Measurements from ENCODE around the gene SEMA4A.
A peak's percentile ranks its signal among the peaks of the same experiment; 100 is the strongest.

Gene SEMA4A

GRCh38 chr1:156144742-156145141 lies 8.6 kb upstream of the SEMA4A start:
- TF ChIP-seq POLR2A (IDR thresholded peaks at IDR 0.05; ENCODE audit: low read depth, low read length) (no peak), POLR2AphosphoS5 (IDR thresholded peaks at IDR 0.05; ENCODE audit: low read depth, low read length) (no peak)
- DNase-seq (ENCODE audit: insufficient read length) (no peak), FAIRE-seq (no peak)

- TF ChIP-seq TAF1 (IDR thresholded peaks at IDR 0.05; ENCODE audit: borderline replicate concordance, low read depth, low read length) (no peak), POLR2A (IDR thresholded peaks at IDR 0.05; ENCODE audit: low read depth, low read length) (no peak), POLR2AphosphoS5 (IDR thresholded peaks at IDR 0.05; ENCODE audit: low read depth, low read length) (no peak)
- DNase-seq (ENCODE audit: insufficient read length) (no peak), FAIRE-seq (no peak)
These were observed 7.8 kb upstream of the SEMA4A start for GRCh38 chr1:156145650-156146019.

- TF ChIP-seq POLR2A (IDR thresholded peaks at IDR 0.05; ENCODE audit: low read depth, low read length) (no peak), POLR2AphosphoS5 (IDR thresholded peaks at IDR 0.05; ENCODE audit: low read depth, low read length) (no peak), TAF1 (IDR thresholded peaks at IDR 0.05; ENCODE audit: borderline replicate concordance, low read depth, low read length) (no peak)
- peak; percentile 88 for FAIRE-seq
- peak; percentile 49 for DNase-seq (ENCODE audit: insufficient read length)
These were observed 7.2 kb upstream of the SEMA4A start for GRCh38 chr1:156146020-156146768.

- TF ChIP-seq TAF1 (IDR thresholded peaks at IDR 0.05; ENCODE audit: borderline replicate concordance, low read depth, low read length) (no peak), POLR2A (IDR thresholded peaks at IDR 0.05; ENCODE audit: low read depth, low read length) (no peak), POLR2AphosphoS5 (IDR thresholded peaks at IDR 0.05; ENCODE audit: low read depth, low read length) (no peak)
- FAIRE-seq (peak; percentile 54), DNase-seq (ENCODE audit: insufficient read length) (no peak)
These were observed 6.5 kb upstream of the SEMA4A start for GRCh38 chr1:156146769-156147405.

GRCh38 chr1:156148216-156148615 lies 5.2 kb upstream of the SEMA4A start:
- DNase-seq (ENCODE audit: insufficient read length) (no peak), FAIRE-seq (peak; percentile 94)
- TF ChIP-seq TAF1 (IDR thresholded peaks at IDR 0.05; ENCODE audit: borderline replicate concordance, low read depth, low read length) (no peak), POLR2A (IDR thresholded peaks at IDR 0.05; ENCODE audit: low read depth, low read length) (no peak), POLR2AphosphoS5 (IDR thresholded peaks at IDR 0.05; ENCODE audit: low read depth, low read length) (no peak)

GRCh38 chr1:156149374-156150332 lies 3.7 kb upstream of the SEMA4A start:
- peak; percentile 51 for DNase-seq (ENCODE audit: insufficient read length)
- TF ChIP-seq TAF1 (IDR thresholded peaks at IDR 0.05; ENCODE audit: borderline replicate concordance, low read depth, low read length), result no peak
- TF ChIP-seq POLR2AphosphoS5 (IDR thresholded peaks at IDR 0.05; ENCODE audit: low read depth, low read length), result 0 out of 2 replicates have a peak, but pooled peaks have one; percentile 38
- peak; percentile 89 for FAIRE-seq

- peak; percentile 86 for FAIRE-seq
- TF ChIP-seq POLR2AphosphoS5 (IDR thresholded peaks at IDR 0.05; ENCODE audit: low read depth, low read length) (no peak), TAF1 (IDR thresholded peaks at IDR 0.05; ENCODE audit: borderline replicate concordance, low read depth, low read length) (no peak), POLR2A (IDR thresholded peaks at IDR 0.05; ENCODE audit: low read depth, low read length) (no peak)
- no peak for DNase-seq (ENCODE audit: insufficient read length)
These were observed 2.9 kb upstream of the SEMA4A start for GRCh38 chr1:156150333-156151011.

GRCh38 chr1:156151093-156151688 lies 2.2 kb upstream of the SEMA4A start:
- no peak for TF ChIP-seq TAF1 (IDR thresholded peaks at IDR 0.05; ENCODE audit: borderline replicate concordance, low read depth, low read length)
- no peak for TF ChIP-seq POLR2AphosphoS5 (IDR thresholded peaks at IDR 0.05; ENCODE audit: low read depth, low read length)
- no peak for TF ChIP-seq POLR2A (IDR thresholded peaks at IDR 0.05; ENCODE audit: low read depth, low read length)
- peak; percentile 81 for FAIRE-seq
- DNase-seq (ENCODE audit: insufficient read length), result no peak

GRCh38 chr1:156152628-156153027 lies 757 bp upstream of the SEMA4A start:
- DNase-seq (ENCODE audit: insufficient read length), result no peak
- FAIRE-seq, result no peak
- TF ChIP-seq TAF1 (IDR thresholded peaks at IDR 0.05; ENCODE audit: borderline replicate concordance, low read depth, low read length), result no peak
- no peak for TF ChIP-seq POLR2AphosphoS5 (IDR thresholded peaks at IDR 0.05; ENCODE audit: low read depth, low read length)

- peak; percentile 85 for FAIRE-seq
- peak; percentile 86 for DNase-seq (ENCODE audit: insufficient read length)
- TF ChIP-seq POLR2A (IDR thresholded peaks at IDR 0.05; ENCODE audit: low read depth, low read length), result peak; percentile 70
- TF ChIP-seq POLR2AphosphoS5 (IDR thresholded peaks at IDR 0.05; ENCODE audit: low read depth, low read length), result 0 out of 2 replicates have a peak, but pooled peaks have one; percentile 39
- no peak for TF ChIP-seq TAF1 (IDR thresholded peaks at IDR 0.05; ENCODE audit: borderline replicate concordance, low read depth, low read length)
These were observed 948 bp downstream of the SEMA4A start for GRCh38 chr1:156154317-156154749.
